Astrocyte of the cerebellum (primary cell): ENCODE results near the gene CEACAM21.

Experiments
- DNase-seq: peaks from one replicate; pipeline ENCODE4 v3.0.0-alpha.2; 2011; ENCODE audit warnings: low read depth
- H3K4me3 ChIP-seq: 2 replicates; pipeline ENCODE4 v1.5.1; 2011; ENCODE audit warnings: mild to moderate bottlenecking, low read depth, low read length, moderate library complexity
- CTCF ChIP-seq: IDR thresholded peaks from 2 replicates; pipeline ENCODE4 v1.5.1; 2012; ENCODE audit warnings: low read length, low read depth, moderate library complexity, mild to moderate bottlenecking; ENCODE audit errors: missing control alignments
- in situ Hi-C: cut with HindIII; loops from 2 replicates; pipeline ENCODE4 v1.10.0; 2017; ENCODE audit warnings: low sequenced_read_pairs

CEACAM21 gene

GRCh38 chr19:41606215-41606837 lies 30.4 kb downstream of the CEACAM21 start:
- no peak for DNase-seq
- H3K4me3 ChIP-seq, result no peak overlapping the region
- in situ Hi-C loops, result no loop called here
- TF ChIP-seq CTCF, result no peak

DNA sequence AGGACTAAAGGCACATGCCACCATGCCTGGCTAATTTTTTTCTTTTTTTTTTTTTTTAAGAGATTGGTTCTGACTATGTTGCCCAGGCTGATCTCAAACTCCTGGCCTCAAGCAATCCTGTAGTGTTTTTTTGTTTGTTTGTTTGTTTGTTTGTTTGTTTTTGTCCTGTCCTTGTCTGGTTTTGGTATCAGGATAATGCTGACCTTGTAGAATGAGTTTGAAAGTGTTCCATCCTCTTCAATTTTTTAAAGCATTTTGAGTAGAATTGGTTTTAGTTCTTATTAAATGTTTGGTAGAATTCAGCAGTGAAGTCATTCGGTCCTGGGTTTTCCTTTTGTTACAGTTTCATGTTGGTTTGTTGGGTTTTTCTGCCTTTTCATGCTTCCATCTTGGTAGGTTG lies 31.7 kb downstream of the CEACAM21 start:
- no peak for DNase-seq
- no peak for TF ChIP-seq CTCF
- in situ Hi-C loops, result no loop called here
- H3K4me3 ChIP-seq, result no peak overlapping the region

DNA sequence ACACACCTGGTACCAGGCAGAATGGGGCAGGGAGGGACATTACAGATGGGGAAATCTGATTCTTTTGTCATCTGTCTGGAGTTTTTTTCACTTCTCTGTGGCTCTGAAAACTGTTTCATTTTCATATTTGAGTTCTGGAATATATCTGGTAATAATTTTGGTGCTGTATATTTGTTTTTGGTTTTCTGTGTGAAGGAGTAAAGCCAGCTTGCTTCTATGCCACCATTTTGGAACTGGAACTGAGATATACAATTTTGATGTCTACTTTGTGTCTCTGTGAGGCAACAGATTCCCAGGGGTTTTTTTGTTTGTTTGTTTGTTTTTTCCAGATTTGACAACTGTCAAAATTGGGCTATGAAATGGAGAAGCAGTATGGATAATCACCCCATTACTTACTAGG lies 34.8 kb downstream of the CEACAM21 start:
- no peak overlapping the region for H3K4me3 ChIP-seq
- no peak for TF ChIP-seq CTCF
- DNase-seq, result no peak
- in situ Hi-C loops, result no loop called here

DNA sequence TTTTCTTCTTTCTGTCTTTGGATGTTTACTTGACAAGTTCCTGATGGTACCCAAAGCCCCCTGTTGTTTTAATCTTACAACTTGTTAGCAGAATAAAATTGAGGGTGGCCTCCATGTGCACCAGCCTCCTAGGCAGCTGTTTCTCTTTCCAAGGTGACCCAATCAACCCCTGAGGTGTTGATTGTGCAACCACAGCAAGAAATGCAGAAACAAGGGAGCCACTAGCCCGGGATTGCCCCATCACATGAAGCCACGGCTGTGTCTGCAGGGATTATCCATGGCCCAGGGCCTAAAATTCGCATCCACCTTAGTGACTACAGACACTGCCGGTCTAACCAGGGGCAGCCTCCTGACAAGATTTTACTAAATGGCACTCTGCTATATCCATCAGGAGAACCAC lies 36.5 kb downstream of the CEACAM21 start:
- DNase-seq, result no peak
- no peak for TF ChIP-seq CTCF
- H3K4me3 ChIP-seq, result no peak overlapping the region
- in situ Hi-C loops, result no loop called here

GRCh38 chr19:41615207-41615606 lies 39.2 kb downstream of the CEACAM21 start:
- H3K4me3 ChIP-seq, result no peak overlapping the region
- DNase-seq, result no peak
- in situ Hi-C loops, result no loop called here
- no peak for TF ChIP-seq CTCF

- in situ Hi-C loops, result no loop called here
- TF ChIP-seq CTCF, result no peak
- H3K4me3 ChIP-seq, result no peak overlapping the region
- no peak for DNase-seq
These were observed 41.0 kb downstream of the CEACAM21 start for GRCh38 chr19:41616792-41617621.
